ENCODE data around the gene CFAP410. TPM values are rescaled to one million over a fixed set of nuclear protein-coding genes. Genes with fewer than 3 reads are reported as not detected.
A peak's percentile ranks its signal among the peaks of the same experiment; 100 is the strongest.

CFAP410 gene
- total RNA-seq, 1 donor from 2014 or later = 23.9 TPM

DNA sequence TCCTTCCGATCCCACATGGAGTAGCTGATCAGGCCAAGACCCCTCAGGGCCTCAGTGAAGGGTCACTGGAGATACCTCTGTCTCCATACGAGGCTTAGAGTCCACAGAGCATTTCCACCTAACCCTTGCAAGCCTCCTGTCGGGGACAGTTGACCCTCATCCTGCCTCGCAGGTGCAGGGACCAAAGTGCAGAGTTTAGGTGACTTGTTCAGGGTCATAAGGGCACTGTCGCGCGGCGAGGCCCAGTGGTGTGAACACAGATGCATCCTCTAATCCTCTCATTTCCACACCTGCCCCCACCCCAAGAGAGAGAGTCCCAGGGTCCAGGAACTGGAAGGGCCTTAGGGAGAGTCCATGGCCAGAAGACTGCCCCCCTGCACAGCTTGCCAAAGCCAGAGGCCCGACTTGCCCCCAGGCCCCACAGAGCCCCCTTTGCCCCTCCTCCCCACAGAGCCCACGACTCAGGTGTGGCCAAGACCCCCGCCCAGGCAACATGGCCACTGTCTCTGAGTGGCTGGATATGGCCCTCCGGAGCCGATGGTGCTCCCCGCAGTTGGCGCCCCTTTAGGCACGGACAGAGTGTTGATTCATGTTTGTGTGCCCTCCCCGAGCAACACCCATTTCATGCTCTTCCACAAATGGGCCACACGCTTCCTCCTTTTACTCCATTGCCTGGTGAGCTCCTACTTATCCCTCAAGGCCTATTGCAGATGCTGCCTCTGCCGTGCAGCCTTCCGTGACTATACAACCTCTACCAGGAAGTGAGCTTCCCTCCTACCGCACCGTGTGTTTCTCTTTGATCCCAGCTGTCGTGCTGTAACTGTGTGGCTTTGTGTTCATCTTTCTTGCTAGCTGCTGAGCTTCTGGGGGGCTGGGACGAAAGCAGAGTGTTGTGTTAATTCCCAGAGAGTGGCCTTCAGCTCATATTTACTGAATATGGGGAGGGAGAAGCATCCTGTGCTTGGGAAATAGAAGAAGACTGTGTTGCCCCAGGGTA is 15.9 kb upstream of the CFAP410 start:
- Mint-ChIP-seq H3K4me1 (peaks cover 5% of the 10 kb centered on the region), H3K27ac (ENCODE audit: unreplicated experiment) (no peak overlapping the region), H3K4me3 (no peak overlapping the region), H3K9me3 (no peaks in the 10 kb centered on the region), H3K36me3 (ENCODE audit: low read depth) (no peaks in the 10 kb centered on the region), H3K27me3 (ENCODE audit: low read depth) (no peaks in the 10 kb centered on the region)
- TF ChIP-seq, protein P1, sequence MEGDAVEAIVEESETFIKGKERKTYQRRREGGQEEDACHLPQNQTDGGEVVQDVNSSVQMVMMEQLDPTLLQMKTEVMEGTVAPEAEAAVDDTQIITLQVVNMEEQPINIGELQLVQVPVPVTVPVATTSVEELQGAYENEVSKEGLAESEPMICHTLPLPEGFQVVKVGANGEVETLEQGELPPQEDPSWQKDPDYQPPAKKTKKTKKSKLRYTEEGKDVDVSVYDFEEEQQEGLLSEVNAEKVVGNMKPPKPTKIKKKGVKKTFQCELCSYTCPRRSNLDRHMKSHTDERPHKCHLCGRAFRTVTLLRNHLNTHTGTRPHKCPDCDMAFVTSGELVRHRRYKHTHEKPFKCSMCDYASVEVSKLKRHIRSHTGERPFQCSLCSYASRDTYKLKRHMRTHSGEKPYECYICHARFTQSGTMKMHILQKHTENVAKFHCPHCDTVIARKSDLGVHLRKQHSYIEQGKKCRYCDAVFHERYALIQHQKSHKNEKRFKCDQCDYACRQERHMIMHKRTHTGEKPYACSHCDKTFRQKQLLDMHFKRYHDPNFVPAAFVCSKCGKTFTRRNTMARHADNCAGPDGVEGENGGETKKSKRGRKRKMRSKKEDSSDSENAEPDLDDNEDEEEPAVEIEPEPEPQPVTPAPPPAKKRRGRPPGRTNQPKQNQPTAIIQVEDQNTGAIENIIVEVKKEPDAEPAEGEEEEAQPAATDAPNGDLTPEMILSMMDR (conservative IDR thresholded peaks at IDR 0.05) = no peak
- no peak for DNase-seq (ENCODE audit: low read depth, low spot score)

- H3K36me3 Mint-ChIP-seq (ENCODE audit: low read depth) = no peaks in the 10 kb centered on the region
- H3K27ac Mint-ChIP-seq (ENCODE audit: unreplicated experiment) = no peak overlapping the region
- H3K4me3 Mint-ChIP-seq = no peak overlapping the region
Measured at GRCh38 chr21:44354001-44354405, 14.8 kb upstream of the CFAP410 start.

DNA sequence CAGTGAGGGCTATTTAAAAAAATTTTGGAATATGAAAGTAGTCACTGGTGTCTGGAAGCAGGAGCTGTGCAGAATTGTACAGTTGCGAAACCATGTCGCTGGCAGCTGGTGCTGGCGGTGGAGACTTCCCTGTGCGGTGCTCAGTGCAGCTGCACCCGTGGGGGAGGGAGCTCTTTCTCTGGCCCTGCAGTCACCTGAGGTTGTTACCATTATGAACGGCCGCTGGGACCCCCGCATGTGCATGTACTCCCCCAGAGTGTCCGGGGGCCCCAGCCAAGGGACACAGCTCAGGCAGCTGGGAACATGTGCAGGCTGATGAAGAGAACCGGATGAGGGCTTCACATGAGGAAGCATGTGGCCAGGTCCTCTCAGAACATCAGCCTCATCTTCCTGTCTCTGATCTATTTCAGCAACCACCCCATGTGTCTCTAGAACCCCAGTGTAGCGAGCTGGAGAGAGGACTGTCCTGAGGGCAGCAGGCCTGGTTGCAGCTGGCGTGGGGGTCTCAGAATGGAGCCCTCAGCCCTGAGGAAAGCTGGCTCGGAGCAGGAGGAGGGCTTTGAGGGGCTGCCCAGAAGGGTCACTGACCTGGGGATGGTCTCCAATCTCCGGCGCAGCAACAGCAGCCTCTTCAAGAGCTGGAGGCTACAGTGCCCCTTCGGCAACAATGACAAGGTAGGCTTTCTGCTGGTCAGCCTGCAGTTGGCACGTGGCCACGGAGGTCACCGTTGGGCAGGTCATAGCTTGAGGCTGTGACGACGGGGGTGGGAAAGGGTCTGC is 14.2 kb upstream of the CFAP410 start, which contains the start of gene TRPM2:
Gene TRPM2 (plus strand): TSS at position 431 of the 780 bp plus-strand sequence. CDS start 80 bp downstream, at position 511.
- DNase-seq (ENCODE audit: low read depth, low spot score) = no peak
- Mint-ChIP-seq H3K27ac (ENCODE audit: unreplicated experiment) (peak within 1 kb of the TSS; percentile 73), H3K4me1 (peaks cover 5% of the 10 kb centered on the region), H3K9me3 (no peaks in the 10 kb centered on the region), H3K36me3 (ENCODE audit: low read depth) (no peaks in the 10 kb centered on the region), H3K27me3 (ENCODE audit: low read depth) (no peaks in the 10 kb centered on the region), H3K4me3 (no peak within 1 kb of the TSS)
- TF ChIP-seq, protein P1 (conservative IDR thresholded peaks at IDR 0.05) = no peak

More at GRCh38 chr21:44354001-44354405, 14.8 kb upstream of the CFAP410 start:
- TF ChIP-seq, protein P1 (conservative IDR thresholded peaks at IDR 0.05) = no peak
- Mint-ChIP-seq H3K4me1 (peaks cover 5% of the 10 kb centered on the region), H3K27me3 (ENCODE audit: low read depth) (no peaks in the 10 kb centered on the region), H3K9me3 (no peaks in the 10 kb centered on the region)
- no peak for DNase-seq (ENCODE audit: low read depth, low spot score)

- H3K36me3 Mint-ChIP-seq (ENCODE audit: low read depth) = no peaks in the 10 kb centered on the region
- TF ChIP-seq, protein P1 (conservative IDR thresholded peaks at IDR 0.05) = no peak
- H3K27ac Mint-ChIP-seq (ENCODE audit: unreplicated experiment) = no peak overlapping the region
- H3K4me1 Mint-ChIP-seq = peaks cover 5% of the 10 kb centered on the region
- H3K4me3 Mint-ChIP-seq = no peak overlapping the region
- no peak for DNase-seq (ENCODE audit: low read depth, low spot score)
- no peaks in the 10 kb centered on the region for H3K27me3 Mint-ChIP-seq (ENCODE audit: low read depth)
- H3K9me3 Mint-ChIP-seq = no peaks in the 10 kb centered on the region
Measured at GRCh38 chr21:44352253-44352860, 13.2 kb upstream of the CFAP410 start.

All from neural crest cell (in vitro differentiated cells).